ENCODE measurements around the gene SLC13A2.

GRCh38 chr17:28534740-28535375 lies 61.4 kb downstream of the SLC13A2 start:
- no peak for TF ChIP-seq CTCF (IDR thresholded peaks at IDR 0.05)
- no peak for TF ChIP-seq POLR2A (IDR thresholded peaks at IDR 0.05)

Measured in body of pancreas (tissue), 4 donors.